Mesodermal cell (in vitro differentiated cells): ENCODE measurements around the gene FZD7.

ENCODE experiments used
- H3K27ac ChIP-seq: 2 replicates; pipeline ENCODE4 v1.7.0; 2013; ENCODE audit warnings: mild to moderate bottlenecking, low read depth, low read length, moderate library complexity; ENCODE audit not compliant: severe bottlenecking
- H3K36me3 ChIP-seq: 2 replicates; pipeline ENCODE4 v1.7.1; 2013; ENCODE audit warnings: mild to moderate bottlenecking, low read length, moderate library complexity; ENCODE audit not compliant: control insufficient read depth, insufficient read depth
- H3K4me1 ChIP-seq: one replicate; pipeline ENCODE4 v1.7.1; 2013; ENCODE audit warnings: mild to moderate bottlenecking, low read length; ENCODE audit not compliant: insufficient read depth, control insufficient read depth, poor library complexity, severe bottlenecking
- H3K4me3 ChIP-seq: 2 replicates; pipeline ENCODE4 v1.7.0; 2013; ENCODE audit warnings: low read length, control low read depth, mild to moderate bottlenecking; ENCODE audit not compliant: insufficient read depth, poor library complexity, severe bottlenecking; ENCODE audit errors: extremely low read depth
- H3K9me3 ChIP-seq: 2 replicates; pipeline ENCODE4 v1.7.1; 2013; ENCODE audit warnings: mild to moderate bottlenecking, low read length, moderate library complexity; ENCODE audit not compliant: control insufficient read depth
- WGBS, 2 experiments: methylation state at CpG; one replicate each; pipeline ENCODE4 v1.1.5; 2013; ENCODE audit warnings: missing lambda C conversion rate in 2 of 2; ENCODE audit not compliant: insufficient coverage in 2 of 2; 5-methylcytosine and 5-hydroxymethylcytosine counted together

Gene FZD7

DNA sequence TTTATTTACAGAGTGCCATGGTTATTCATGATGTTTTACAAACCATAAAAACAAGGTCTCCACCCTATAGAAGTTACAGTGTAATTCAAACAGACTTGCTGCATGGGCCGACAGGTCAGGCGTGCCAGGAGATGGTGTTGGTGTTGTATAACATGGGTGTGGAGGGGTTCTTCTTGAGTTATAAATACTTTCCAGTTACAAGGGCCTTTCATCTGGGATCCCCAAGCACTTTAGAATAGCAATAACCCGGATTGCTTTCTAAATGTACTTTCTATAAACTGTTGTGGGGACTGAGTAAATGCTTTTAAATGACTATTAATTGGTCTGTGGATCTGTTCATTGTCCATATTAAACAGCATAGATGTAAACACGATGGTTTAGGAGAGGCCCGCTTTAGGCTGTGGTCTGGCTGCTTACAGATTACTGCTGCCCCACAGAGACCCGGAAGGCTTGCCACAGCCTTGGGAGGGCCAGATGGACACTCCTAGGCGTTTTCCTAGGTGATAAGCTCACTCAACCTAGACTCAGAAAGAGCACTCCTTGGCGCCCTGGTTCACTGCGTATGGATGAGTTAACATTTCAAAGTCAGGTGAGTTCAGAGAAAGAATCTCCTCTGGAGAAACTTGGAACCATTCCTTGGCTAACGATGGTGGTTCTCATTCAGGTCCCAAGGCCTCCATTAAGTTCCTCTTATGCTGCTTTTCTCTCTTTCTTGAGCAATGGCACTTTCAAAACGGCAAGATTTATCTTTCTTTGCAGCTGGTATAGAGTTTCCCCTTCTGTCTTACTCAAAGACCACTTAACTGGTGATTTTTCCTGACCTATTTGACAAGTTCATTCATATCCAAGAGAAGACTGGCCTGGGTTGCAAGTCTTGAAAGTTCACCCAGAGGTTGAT, 35.8 kb downstream of the FZD7 start:
- no peak overlapping the region for H3K27ac ChIP-seq
- no peaks in the 10 kb centered on the region for H3K36me3 ChIP-seq
- peaks cover 8% of the 10 kb centered on the region for H3K4me1 ChIP-seq
- no peak overlapping the region for H3K4me3 ChIP-seq
- no peaks in the 10 kb centered on the region for H3K9me3 ChIP-seq
- whole genome bisulfite sequencing, 2 experiments, result 90 to 95% methylated on average over 8 of the region's 11 CpGs

- WGBS, 2 experiments, result 100% methylated on average over 1 of the region's 2 CpGs; no CpG with 5 or more reads in 1 of the 2 experiments
- Histone ChIP-seq H3K27ac (no peak overlapping the region), H3K9me3 (no peaks in the 10 kb centered on the region), H3K36me3 (no peaks in the 10 kb centered on the region), H3K4me3 (no peak overlapping the region), H3K4me1 (no peaks in the 10 kb centered on the region)
These were observed 37.5 kb downstream of the FZD7 start for GRCh38 chr2:202071107-202071506.

DNA sequence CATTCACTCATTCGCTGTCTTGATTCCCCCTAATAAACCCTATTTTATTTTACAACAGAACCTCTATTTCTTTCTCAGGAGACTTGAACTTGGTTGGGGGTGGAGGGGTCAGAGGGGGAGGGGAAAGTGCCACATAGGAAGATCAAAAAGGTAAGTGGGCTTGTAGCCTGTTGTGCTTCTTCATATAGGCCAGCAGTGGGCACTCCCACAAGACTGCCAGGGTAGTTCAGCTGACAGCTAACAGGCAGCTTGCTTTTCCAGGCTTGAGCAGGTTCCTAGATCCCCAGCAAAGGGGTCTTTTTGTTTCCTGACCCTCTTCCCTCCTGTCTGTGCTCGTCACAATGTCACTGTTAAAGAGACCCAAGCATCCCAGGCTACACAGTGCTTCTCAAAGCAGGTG, 38.6 kb downstream of the FZD7 start:
- no peak overlapping the region for H3K27ac ChIP-seq
- H3K4me1 ChIP-seq, result no peaks in the 10 kb centered on the region
- WGBS, 2 experiments, result 36 to 56% methylated on average over 1 of the region's 2 CpGs

DNA sequence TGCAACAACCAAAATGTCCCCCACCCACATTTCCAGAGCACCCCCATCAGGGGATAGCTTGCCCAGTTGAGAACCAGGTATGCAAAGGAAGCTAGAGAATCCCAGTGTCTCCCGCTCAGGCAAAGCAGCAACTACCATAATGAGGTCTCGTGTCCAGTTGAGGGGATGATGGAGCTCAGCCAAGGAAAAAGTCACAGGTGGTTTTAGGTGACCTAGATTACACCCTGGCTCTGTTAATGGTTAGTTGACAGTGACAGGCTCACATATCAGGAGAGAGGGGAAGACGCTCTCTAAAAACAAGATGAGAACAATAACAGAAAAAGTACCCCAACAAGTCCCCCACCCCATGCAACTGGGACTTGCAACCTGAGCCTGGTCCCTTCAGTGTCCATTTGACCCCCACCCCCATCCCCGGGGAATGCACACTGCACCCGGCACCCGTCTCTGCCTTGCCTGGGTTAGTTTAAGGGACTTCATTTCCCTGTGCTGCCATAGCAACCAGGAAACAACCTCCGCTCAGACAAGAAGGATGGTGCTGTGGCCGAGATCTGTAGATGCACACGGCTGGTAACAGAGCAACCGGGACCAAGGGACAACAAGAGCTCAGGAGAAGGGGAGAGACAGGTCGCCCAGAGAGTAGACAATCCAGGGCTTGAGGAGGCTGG, 39.2 kb downstream of the FZD7 start, which contains the start of gene KIAA2012:
TSS of gene KIAA2012 (plus strand) at position 519 of the 665 bp plus-strand sequence. CDS start 373 bp downstream, outside the sequence.
- Histone ChIP-seq H3K4me3 (no peak within 1 kb of the TSS), H3K36me3 (no peaks in the 10 kb centered on the region), H3K4me1 (no peaks in the 10 kb centered on the region), H3K9me3 (no peaks in the 10 kb centered on the region), H3K27ac (no peak within 1 kb of the TSS)
- 68 to 78% methylated on average over 6 to 9 of the region's 11 CpGs for WGBS, 2 experiments

More for the DNA sequence above, 38.6 kb downstream of the FZD7 start:
- Histone ChIP-seq H3K9me3 (no peaks in the 10 kb centered on the region), H3K36me3 (no peaks in the 10 kb centered on the region), H3K4me3 (no peak overlapping the region)

- Histone ChIP-seq H3K4me3 (no peak overlapping the region), H3K4me1 (no peaks in the 10 kb centered on the region), H3K27ac (no peak overlapping the region), H3K9me3 (no peaks in the 10 kb centered on the region), H3K36me3 (no peaks in the 10 kb centered on the region)
- 88% methylated on average over 1 of the region's 2 CpGs; no CpG with 5 or more reads in 1 of the 2 experiments for WGBS, 2 experiments
These were observed 40.7 kb downstream of the FZD7 start for GRCh38 chr2:202074324-202074723.

DNA sequence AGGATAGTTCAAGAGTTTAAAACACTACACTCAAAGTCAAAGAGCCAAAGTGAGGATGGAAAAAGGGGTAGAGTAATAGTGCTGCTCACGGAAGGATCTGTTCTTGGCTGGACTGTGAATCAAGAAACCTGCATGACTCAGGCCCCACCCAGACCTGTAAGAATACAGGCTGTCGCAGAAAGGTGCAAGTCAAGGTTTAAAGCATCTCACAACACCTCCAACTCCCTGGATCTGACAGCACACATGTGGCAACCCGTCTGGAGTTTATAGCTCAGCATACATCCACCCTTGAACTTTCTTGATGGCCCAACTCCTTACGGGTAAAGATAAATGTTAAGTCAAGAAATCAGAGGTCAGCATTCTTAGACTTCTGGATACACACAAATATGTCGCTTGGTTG, 45.7 kb downstream of the FZD7 start:
- Histone ChIP-seq H3K9me3 (peaks cover 4% of the 10 kb centered on the region), H3K27ac (no peak overlapping the region), H3K4me3 (no peak overlapping the region), H3K4me1 (peaks cover 5% of the 10 kb centered on the region), H3K36me3 (no peaks in the 10 kb centered on the region)
- WGBS, 2 experiments, result 100% methylated on average over 3 of the region's 5 CpGs; no CpG with 5 or more reads in 1 of the 2 experiments

GRCh38 chr2:202084265-202084664, 50.6 kb downstream of the FZD7 start:
- WGBS, 2 experiments, result 58% methylated on average over 4 of the region's 6 CpGs; no CpG with 5 or more reads in 1 of the 2 experiments
- no peak overlapping the region for H3K4me3 ChIP-seq
- H3K4me1 ChIP-seq, result peaks cover 8% of the 10 kb centered on the region
- H3K27ac ChIP-seq, result no peak overlapping the region
- peaks cover 4% of the 10 kb centered on the region for H3K9me3 ChIP-seq
- no peaks in the 10 kb centered on the region for H3K36me3 ChIP-seq
